ENCODE data around the gene ZBTB17.

Gene ZBTB17

DNA sequence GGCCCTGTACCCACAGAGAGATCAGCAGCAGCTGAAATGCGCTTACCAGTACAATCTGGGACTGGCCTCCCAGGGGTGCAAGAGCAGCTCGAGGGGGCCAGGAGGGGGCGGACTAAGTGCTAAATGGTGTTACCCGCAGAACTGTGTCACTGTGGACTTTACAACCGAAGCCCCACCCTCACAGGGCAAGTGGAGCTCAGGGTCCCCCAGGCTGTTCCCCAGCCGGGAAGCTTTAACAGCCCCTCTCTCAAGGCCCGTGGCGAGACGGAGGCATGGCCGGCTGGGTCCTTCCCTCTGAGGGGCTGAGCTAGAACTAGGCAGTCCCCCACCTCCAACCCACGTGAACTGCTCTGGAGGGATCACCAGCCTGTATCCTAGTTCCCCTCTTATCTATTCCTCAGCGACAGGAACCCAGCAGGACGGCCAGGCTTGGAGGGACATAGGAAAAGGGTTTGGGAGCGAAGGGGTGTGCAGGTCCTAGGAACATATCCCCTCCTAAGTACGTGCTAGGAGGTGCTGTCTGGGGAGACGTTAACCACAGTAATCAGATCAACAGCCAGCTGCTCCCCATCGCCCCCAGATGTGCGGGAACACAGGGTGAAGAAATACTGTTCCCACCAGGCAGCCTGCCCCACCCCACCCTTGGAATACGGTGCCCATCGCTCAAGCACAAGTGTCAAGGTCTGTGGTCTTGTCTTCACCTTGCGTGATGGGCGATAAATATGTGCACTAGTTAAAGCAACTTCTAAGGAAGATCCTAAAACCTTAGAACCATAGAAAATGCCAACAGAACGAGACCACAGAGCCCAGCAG, 24.4 kb downstream of the ZBTB17 start:
- H3K4me3 ChIP-seq (ENCODE audit: low read length): no peak overlapping the region
- no peak for DNase-seq (ENCODE audit: low read depth, low spot score)

DNA sequence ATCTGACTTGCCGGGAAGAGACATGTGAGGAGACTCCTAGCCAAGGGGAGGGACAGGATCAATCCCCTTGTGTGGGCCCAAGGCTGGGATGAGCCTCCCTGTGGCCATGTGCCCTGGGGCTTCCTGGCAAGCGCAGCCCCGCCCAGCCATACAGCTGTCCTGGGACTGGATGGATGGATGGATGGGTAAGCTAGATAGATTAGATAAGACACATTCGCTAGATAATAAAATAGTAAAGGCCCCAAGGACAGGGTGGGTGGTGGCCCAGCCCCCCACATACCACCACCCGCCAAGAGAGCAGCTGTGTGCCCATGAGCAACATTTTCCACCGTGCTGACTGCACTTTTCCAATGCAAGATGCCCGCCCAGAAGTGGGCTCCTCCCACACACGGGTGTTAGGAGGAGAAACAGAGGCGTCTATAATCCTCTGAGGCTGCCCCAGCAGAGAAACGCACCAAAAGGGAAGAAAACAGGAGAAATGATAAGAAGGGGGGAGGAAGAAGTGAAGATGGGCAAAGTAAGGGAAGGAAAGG, 25.1 kb downstream of the ZBTB17 start:
- DNase-seq (ENCODE audit: low read depth, low spot score): no peak

DNA sequence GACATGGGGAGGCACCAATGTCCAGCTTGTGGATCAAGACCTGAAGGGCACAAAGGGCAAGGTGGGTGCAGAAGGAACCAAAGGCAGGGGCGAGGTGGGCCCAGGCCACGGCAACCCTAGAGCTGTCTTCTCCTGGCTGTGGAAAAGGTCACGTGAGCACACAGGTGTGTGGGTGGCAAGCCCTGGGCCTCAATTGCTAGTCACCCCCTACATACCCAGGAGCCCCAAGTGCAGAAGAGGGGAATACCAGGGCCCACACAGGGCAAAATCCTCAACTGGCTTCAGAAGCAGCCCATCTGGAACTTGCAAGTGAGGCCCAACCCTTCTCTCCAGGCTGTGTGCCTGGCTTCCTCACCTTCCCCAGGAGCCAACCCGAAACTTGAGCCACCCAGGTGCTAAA, 25.6 kb downstream of the ZBTB17 start:
- no peak for DNase-seq (ENCODE audit: low read depth, low spot score)
- no peak overlapping the region for H3K4me3 ChIP-seq (ENCODE audit: low read length)

More for the DNA sequence above, 25.1 kb downstream of the ZBTB17 start:
- no peak overlapping the region for H3K4me3 ChIP-seq (ENCODE audit: low read length)

DNA sequence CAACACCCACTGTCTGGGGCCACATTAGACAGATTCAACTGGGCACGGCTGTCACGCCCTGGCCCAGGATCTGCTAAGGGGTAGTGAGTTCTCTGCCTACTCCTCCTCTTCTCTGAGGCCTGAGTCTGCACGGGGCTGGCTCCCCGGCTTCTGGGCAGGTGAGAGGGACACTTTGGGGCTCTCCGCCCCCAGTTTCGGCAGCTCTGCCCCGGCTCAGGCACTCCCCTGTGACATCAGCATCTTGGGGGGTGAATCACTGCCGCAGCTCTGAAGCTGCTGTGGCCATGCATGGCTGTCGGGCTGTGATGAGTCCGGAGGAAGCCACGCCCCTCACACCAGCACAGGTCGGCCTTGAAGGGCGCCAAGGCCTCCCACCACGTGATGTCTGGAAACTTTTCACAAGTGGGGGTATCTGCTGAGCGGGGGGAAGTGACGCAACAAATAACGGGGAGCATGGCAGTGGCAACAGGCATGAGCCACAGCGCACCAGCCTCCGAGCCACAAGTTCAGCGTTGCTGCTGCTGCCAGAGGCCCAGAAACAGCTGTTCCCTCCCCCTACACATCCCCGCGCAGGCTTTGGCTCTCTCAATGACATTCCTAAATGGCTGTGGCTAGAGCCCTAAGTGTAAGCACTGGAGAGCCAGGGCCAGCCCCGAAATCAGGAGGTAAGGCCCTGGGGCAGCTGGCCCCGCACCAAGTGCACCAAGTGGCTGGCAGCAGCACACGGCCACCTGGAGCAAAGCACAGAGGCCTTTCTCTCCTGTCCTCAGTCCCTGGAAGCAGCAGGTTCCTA, 26.3 kb downstream of the ZBTB17 start:
- no peak for DNase-seq (ENCODE audit: low read depth, low spot score)
- no peak overlapping the region for H3K4me3 ChIP-seq (ENCODE audit: low read length)

DNA sequence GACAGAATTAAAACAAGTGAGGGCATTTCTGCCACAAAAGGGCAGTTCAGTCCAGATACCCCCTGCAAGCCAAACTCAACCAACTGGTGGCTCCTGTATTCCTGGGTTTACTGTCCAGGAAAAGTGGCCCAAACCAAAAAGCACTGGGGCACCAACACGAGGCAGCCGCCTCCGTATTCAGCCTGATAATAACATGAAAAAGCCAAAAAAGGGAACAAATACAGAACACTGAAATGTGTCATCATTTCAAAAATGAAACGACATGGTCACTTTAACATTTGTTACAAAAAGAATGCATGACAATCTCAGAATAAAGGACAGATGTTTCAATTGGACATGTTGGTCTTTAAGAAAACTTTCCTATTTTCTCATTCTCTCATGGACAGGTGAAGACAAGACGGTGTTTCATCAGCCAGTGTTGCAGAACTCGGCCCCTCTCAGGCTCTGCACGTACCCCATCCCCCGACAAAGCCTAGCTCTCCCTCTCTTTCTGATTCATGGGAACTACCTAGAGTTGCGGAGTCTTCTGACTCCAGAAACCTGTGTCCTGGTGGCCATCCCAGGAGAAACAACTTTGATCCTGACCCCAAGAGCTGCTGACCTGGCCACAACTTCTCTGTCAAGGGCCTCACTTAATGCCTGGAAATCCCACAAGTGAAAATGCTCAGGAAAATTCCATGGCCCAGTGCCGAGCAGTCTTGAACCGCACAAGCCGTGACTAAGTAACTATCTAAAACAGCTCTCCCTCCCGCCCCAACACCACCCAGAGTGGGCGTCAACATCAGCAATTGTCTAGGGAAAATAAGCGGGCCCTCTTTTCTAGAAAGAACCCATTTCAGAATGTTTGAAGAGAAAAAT, 27.1 kb downstream of the ZBTB17 start:
- H3K4me3 ChIP-seq (ENCODE audit: low read length): no peak overlapping the region
- no peak for DNase-seq (ENCODE audit: low read depth, low spot score)

DNA sequence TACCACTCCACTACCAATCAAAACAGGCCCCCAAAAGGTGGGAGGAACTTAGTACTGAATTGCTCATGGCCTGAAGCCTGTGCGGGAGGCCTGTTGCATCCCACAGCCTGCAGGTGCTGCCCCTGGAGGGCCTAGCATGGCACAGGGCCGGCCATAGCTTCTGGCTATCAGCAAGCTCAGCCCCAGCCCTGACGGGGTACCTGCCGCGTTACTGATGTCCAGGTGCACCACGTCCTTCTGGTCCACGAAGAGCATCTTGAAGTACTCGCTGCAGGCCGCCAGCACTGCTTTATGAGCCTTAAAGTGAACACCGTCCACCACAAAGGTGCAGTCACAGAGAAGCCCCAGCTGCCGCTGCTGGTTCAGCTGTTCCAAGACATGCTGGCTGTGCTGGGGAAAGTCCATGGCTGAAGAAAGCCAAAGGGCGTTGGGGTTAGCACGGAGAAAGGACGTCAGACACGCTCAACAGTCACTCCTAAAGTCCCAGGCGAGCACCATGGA, 27.8 kb downstream of the ZBTB17 start:
- H3K4me3 ChIP-seq (ENCODE audit: low read length): no peak overlapping the region
- no peak for DNase-seq (ENCODE audit: low read depth, low spot score)

DNA sequence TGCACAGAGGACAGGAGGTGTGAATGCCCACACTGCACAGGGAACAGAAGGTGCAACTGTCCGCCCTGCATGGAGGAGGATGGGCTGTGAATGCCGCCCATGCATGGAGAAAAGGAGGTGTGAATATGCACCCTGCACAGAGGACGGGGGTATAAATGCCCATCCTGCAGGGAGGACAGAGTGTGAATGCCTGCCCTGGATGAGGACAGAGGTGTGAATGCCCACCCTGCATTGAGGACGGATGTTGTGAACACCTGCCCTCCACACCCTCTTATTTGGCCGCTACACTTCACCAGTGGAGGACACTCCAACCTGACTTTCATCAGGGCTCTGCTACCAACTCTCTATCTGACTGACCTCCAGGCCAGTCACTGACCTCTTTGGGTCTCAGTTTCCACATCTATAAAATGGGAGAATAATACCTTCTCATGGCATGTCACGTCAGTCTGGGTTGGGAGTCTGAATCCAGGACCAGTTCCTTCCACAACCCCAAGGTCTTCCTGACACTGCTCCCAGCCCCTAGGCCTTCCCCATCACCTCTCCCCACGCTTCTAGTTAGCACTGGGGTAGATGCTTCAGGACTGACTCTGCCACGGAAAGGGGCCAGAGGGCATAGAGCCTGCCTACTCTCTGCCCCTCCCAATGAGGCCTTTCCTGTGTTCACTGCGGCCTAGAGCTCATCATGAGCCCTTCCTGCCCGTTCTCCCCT, 28.4 kb downstream of the ZBTB17 start:
- H3K4me3 ChIP-seq (ENCODE audit: low read length): no peak overlapping the region
- no peak for DNase-seq (ENCODE audit: low read depth, low spot score)

DNA sequence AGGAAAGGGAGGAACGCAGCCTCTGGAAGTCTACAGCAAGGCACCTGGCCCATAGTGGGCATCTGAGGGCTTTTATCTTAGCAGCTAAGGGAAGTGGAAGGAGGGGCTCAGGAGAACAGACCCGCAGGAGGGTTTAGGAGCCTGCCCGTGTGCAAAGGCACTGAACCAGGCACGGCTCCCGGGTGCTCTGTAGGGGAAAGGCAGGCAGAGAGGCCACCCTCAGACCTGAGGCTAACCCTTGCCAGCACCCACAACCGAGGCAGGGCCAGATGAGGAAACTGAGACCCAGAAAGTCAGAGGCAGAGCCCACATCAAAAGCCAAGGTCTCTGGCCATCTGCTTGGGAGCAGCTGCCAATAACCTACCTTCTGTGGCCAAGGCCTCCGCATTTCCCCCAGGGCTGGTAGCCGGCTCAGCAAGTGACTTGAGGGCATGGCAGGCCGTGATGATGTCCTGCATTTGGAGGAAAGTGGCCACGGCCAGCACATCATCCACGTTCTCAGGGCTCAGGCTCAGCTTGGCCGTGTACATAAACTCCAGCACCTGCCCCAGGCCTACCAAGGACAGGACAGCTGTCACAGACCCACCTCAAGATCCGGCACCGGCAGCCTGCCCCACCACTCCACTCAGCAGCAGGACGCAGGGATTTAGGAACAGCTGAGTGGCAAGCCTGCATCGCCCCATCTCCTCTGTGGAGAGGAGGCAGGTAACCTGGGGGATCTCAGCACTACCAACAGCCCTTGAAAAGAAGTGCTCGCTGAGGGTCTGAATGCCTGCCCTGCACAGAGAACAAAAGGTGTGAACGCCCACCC, 29.1 kb downstream of the ZBTB17 start:
- no peak overlapping the region for H3K4me3 ChIP-seq (ENCODE audit: low read length)
- DNase-seq (ENCODE audit: low read depth, low spot score): no peak

DNA sequence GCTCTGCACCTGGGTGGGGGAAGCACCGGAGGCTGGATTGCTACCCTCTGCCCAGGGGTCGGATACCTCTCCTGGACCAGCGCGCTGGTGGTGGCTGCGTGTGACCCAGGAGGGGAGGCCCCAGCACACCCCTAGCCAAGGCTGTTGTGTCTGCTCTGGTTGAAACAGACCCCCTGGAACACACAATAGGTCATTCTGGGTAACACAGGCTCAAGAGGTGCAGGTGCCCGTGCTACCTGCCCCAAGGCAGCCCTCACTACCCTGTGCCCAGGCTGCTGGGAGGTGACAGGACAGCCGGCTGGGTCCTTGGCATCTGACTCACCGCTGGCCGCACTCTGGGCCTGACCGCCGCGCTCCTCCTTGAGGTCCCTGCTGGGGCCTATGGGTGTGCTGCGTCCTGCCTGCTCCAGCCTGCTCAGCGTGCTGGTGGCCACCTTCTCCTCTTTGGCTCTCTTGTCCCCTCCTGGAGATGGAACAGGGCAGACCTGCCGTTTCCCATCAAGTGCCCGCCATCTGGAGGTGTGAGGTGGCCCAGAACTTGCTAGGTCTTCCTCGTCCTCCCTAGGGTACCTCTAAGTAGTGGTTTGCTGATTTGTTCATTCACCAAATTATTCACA, 30.0 kb downstream of the ZBTB17 start:
- no peak overlapping the region for H3K4me3 ChIP-seq (ENCODE audit: low read length)
- DNase-seq (ENCODE audit: low read depth, low spot score): no peak

DNA sequence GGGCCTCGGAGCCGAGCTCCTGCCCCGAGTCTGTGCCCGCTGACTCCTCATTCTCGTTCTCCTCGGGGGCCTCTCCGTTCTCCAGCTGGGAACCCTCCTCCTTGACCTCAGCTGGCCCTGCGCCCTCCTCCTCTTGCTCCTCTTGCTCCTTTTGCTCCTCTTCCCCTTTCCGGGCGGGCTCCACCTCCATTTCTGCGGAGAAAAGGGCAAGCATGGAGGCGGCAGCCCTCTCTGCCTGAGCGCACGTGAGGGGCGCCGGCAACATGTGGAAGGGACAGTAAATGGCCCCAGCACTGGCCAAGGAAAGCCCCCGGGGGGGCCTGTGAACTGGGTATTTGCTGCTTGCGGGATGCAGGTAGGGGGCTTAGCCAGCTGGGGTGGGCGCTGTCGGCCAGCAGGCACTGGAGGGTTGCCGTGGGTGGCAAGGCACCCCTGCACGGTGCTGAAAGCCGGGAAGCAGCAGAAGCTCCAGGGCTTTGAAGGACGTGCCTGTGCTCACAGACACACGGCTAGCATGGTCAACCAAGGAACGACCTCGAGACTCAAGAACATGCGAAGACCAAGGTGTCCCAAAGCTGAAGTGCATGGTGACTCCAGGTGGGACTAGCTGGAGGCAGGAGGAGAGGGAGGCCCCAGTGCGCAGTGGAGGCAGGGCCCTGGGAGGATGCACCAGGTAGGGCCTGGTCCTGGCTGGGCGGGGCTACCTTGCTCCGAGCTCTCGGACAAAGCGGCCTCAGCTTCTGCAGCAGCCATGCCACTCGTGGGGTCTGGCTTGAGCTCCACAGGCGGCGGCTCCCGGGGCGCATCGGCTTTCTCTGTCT, 30.7 kb downstream of the ZBTB17 start:
- no peak for DNase-seq (ENCODE audit: low read depth, low spot score)
- no peak overlapping the region for H3K4me3 ChIP-seq (ENCODE audit: low read length)

DNA sequence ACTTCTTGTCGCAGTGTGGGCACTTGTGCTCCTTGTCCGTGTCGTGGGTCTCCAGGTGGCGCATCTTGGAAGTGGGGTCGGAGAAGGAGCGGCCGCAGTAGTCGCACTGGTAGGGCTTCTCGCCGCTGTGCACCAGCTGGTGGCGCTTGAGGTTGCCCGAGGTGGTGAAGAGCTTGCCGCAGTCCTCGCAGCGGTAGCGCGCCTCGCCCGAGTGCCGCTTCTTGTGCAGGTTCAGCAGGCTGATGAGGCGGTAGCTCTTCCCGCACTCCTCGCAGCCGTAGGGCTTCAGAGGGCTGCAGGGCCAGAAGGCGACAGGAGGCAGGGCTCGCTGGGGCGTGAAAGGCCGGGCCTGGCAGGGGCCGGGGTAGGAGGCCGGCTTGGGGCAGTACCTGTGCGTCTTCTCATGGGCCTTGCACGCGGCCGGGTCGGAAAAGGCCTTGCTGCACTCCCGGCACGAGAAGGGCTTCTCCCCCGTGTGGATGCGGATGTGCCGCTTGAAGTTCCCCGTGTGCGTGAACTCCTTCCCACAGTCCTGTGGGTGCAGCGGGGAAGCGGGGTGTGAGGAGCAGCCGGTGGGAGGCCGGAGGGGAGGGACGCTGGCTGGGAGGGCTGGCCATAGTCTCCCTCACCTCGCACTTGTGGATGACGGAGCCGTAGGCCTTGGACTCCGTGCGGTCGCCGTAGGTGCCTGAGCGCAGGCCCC, 31.4 kb downstream of the ZBTB17 start:
- no peak for DNase-seq (ENCODE audit: low read depth, low spot score)
- H3K4me3 ChIP-seq (ENCODE audit: low read length): no peak overlapping the region

DNA sequence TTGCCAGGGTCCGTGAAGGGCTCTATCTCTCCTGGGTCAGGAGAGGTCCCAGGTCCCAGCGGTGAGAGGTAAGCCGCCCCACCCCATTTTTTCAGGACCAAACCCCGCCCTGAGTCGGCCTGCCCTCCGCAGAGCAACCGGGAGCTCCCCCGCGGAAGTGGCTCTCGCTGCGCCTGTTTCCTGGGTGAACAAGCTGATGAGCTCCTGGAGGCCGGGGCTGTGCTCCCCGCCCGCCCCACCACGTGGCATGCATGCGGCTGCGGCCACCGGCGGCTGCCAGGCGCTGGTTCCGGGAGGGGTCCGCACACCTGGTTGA, 32.0 kb downstream of the ZBTB17 start:
- no peak overlapping the region for H3K4me3 ChIP-seq (ENCODE audit: low read length)
- no peak for DNase-seq (ENCODE audit: low read depth, low spot score)

DNA sequence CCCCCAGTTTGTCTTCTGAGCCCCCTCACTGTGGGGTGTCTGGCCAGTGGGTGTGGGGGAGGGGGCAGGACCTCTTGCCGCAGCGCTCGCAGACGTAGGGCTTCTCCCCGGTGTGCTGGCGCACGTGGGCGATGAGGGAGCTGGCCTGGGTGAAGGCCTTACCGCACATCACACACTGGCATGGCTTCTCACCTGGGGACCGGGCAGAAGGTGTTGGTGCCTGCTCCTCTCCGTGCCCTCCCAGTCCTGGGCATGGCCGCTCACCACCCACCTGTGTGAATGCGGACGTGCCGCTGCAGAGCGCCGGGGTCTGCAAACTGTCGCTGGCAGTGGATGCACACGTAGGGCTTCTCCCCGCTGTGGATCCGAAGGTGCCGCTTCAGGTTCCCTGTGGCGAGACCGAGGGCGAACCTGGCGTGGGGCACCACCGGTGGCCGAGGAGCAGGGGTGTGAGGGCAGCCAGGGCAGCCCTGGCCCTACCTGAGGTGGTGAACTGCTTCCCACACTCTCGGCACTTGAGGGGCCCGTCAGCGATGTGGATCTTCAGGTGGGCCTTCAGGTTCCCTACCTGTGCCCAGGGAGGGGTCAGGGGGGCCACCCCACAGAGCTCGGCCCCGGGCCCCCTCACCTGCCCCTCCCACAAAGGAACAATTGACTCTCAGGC, 32.4 kb downstream of the ZBTB17 start:
- no peak overlapping the region for H3K4me3 ChIP-seq (ENCODE audit: low read length)
- no peak for DNase-seq (ENCODE audit: low read depth, low spot score)

DNA sequence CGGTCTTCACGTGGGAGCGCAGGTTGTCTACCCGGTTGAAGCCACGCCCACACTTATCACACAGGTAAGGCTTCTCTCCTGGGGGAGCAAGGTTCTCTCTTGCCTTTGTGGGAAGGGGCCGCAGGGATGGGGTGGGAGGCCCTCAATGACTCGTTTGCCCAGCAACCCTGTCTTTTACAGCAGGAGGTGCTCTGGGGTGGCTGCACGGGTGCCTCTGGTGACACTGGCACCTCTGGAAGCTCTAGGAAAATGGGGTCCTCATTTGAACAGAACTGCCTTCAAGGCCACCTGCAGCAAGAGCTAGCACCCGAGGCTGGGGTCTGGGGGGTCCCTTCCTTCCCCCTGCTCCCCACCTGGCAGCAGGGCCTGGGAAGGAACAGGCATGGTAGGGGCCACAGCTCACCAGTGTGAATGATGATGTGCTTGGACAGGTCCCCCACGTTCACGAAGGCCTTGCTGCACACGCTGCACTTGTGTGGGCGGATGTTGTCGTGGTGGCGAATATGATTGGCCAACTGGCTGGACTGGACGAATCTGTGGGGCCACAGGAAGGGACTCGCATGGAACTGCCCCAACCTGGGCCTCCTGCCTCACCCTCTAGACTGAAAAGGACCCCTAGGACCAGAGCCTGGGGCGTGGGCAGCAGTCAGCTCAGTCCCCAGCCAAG, 33.1 kb downstream of the ZBTB17 start:
- DNase-seq (ENCODE audit: low read depth, low spot score): no peak

DNA sequence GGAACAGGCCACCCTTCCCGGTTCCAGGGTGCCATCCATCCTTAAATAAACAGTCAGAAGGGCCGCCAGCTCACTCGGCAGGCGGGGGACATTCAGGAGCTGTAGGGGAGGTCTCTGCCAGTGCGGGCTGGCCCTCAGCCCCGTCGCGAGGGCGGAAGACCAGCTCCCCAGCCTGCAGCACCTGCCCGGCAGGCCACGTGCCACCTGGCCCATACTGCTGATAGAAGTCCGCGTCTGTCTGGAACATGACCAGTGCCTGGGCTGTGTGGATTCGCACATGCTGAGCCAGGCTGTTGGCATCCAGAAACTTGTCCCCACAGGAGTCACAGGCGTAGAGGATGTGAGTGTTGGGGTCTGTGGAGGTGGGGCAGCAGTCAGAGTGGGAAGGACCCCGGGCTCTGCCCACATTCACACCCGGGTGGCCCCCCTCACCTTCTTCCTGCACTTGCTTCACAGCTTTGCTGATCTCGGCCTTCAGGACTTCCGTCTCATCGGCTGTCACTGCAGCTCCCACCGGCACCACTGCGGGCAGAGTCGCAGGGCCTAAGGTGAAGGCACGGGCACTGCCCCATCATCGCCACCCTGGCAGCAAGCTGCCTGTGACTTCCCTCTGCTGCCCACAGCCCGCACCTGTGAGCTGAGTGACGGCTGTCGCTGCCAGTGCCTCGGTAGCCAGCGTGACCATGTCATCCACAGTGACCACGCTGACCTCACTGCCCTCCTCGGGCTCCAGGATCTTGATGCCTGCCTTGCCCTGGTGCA, 33.8 kb downstream of the ZBTB17 start:
- DNase-seq (ENCODE audit: low read depth, low spot score): no peak
- H3K4me3 ChIP-seq (ENCODE audit: low read length): no peak overlapping the region

More for the DNA sequence above, 33.1 kb downstream of the ZBTB17 start:
- H3K4me3 ChIP-seq (ENCODE audit: low read length): no peak overlapping the region
